Lower leg skin (tissue), 4 donors: ENCODE data around the gene FXYD1. TPM values are rescaled to one million over a fixed set of nuclear protein-coding genes. Genes with fewer than 3 reads are reported as not detected.

Experiments
- DNase-seq, 2 donors: peaks; one replicate each; pipeline ENCODE4 v3.0.0-alpha.2; 2019; ENCODE audit warnings: low spot score in 2 of 2
- H3K4me3 ChIP-seq: fragments of 200-600 bp; sonication (generic); 2 replicates; pipeline ENCODE4 v1.5.1; 2017; ENCODE audit warnings: mild to moderate bottlenecking, low read depth; ENCODE audit not compliant: poor library complexity, severe bottlenecking
- CTCF ChIP-seq, 3 donors: fragments of 450-650 bp; IDR thresholded peaks; one replicate each; pipeline ENCODE4 v1.5.1; 2016; ENCODE audit warnings: antibody characterized with exemption in 3 of 3, mild to moderate bottlenecking in 3 of 3, moderate library complexity in 2 of 3
- POLR2A ChIP-seq, 2 donors: fragments of 450-650 bp; IDR thresholded peaks; one replicate each; pipeline ENCODE4 v1.6.1; 2016 to 2017; ENCODE audit warnings: antibody characterized with exemption in 2 of 2, mild to moderate bottlenecking in 1 of 2, moderate library complexity in 1 of 2
- WGBS, 2 donors: methylation state at CpG; one replicate each; pipeline ENCODE4 v1.1.5; 2018; 5-methylcytosine and 5-hydroxymethylcytosine counted together
- intact Hi-C: fragments of 100-400 bp; cut with DNase I; formaldehyde crosslinking; loops from one replicate; pipeline ENCODE4 v1.15.0; 2023; ENCODE audit warnings: low total_unique reads
- total RNA-seq, 4 donors: library from RNA; depleted of rRNA; stranded (reverse); fragments of >200 nt; gene quantifications; one replicate each; pipeline ENCODE4 v1.1.0, GENCODE V29; 2016

FXYD1 gene
- total RNA-seq, 4 donors from 2014 or later, result 5.5 to 20.9 (median 6.5) TPM; not detected in 1

DNA sequence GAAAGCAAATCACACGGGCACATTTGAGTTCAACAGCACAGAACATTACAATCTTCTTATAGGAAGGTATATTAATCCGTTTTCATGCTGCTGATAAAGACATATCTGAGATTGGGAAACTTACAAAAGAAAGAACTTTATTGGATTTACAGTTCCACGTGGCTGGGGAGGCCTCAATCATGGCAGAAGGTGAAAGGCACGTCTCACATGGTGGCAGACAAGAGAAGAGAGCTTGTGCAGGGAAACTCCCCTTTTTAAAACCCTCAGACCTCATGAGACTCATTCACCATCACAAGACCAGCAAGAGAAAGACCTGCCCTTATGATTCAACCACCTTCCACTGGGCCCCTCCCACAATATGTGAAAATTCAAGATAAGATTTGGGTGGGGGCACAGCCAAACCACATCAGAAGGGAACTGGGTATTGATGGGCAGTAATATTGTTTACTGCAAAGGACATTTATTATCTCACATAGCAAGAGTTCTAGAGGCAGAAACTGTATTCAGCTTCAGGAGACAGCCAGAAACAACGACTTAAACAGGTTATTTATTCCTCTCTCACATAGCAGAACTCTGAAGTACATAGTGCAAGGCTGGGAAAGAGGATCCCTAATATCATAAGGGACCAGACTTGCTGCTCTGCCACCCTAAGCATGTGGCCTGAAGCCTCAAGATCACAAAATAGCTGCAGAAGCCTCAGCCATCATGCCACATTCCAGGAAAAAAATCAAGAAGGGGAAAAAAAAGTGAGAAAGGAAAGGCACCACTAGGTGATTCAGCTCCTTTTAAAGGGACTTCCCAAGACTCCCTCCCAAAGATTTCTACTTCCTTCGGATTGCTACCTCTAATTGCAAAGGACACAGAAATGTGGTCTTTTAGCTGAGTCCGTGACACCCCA, 39.0 kb downstream of the FXYD1 start:
- intact Hi-C loops, result no loop called here
- WGBS, 2 donors, result 79 to 85% methylated on average over 7 of the region's 7 CpGs
- TF ChIP-seq CTCF (IDR thresholded peaks at IDR 0.05) (no peak), POLR2A (IDR thresholded peaks at IDR 0.05) (no peak)
- DNase-seq, result peak in 1 of 2 donors; percentile 14
- H3K4me3 ChIP-seq, result no peak overlapping the region

- DNase-seq, result no peak
- TF ChIP-seq CTCF (IDR thresholded peaks at IDR 0.05) (no peak), POLR2A (IDR thresholded peaks at IDR 0.05) (no peak)
- H3K4me3 ChIP-seq, result no peak overlapping the region
- intact Hi-C loops, result no loop called here
- WGBS, 2 donors, result 46 to 49% methylated on average over 2 of the region's 2 CpGs
Observed at GRCh38 chr19:35178701-35179100, 40.1 kb downstream of the FXYD1 start.

- TF ChIP-seq POLR2A (IDR thresholded peaks at IDR 0.05) (no peak), CTCF (IDR thresholded peaks at IDR 0.05) (no peak)
- WGBS, 2 donors, result 81 to 87% methylated on average over 3 of the region's 3 CpGs
Observed at GRCh38 chr19:35179830-35180229, 41.2 kb downstream of the FXYD1 start.

DNA sequence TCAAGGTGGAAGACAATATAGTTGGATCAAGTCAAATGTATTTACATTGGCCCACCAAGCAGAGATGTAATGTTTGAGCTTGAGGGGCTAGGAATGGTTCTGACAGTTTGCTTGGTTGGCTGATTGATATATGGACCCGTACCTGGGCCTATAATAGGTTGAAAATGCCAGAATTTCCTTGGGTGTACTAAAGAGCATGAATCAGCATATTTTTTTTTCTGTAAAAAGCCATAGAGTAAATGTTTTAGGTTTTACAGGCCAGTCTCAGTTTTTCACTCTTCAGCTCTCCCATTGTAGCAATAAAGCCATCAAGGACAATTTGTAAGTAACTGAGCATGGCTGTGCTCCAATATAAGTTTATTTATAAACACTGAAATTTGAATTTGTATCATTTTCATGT, 42.8 kb downstream of the FXYD1 start:
- DNase-seq, result no peak
- no peak overlapping the region for H3K4me3 ChIP-seq
- 82 to 97% methylated on average over 1 of the region's 1 CpG for WGBS, 2 donors
- intact Hi-C loops, result no loop called here
- TF ChIP-seq POLR2A (IDR thresholded peaks at IDR 0.05), result no peak
- TF ChIP-seq CTCF (IDR thresholded peaks at IDR 0.05), result no peak

More at GRCh38 chr19:35179830-35180229, 41.2 kb downstream of the FXYD1 start:
- DNase-seq, result no peak
- intact Hi-C loops, result no loop called here
- no peak overlapping the region for H3K4me3 ChIP-seq

DNA sequence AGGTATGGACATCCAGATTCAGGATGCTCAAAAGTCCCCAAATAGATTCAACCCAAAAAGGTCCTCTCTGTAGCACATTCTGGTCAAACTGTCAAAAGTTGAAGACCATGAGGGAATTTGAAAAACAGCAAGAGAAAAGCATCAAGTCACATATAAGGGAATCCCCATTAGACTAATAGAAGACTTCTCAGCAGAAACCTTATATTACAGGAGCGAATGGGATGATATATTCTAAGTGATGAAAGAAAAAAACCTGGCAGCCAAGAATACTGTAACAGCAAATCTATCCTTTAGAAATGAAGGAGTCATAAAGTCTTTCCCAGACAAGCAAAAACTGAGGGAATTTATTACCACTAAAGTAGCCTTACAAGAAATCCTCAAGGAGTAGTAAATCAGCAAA, 45.6 kb downstream of the FXYD1 start:
- no peak for DNase-seq
- TF ChIP-seq POLR2A (IDR thresholded peaks at IDR 0.05) (no peak), CTCF (IDR thresholded peaks at IDR 0.05) (no peak)
- 81 to 90% methylated on average over 1 of the region's 1 CpG for WGBS, 2 donors
- H3K4me3 ChIP-seq, result no peak overlapping the region
- intact Hi-C loops, result no loop called here
